ENCODE measurements around the gene MRPL11.

Gene MRPL11

DNA sequence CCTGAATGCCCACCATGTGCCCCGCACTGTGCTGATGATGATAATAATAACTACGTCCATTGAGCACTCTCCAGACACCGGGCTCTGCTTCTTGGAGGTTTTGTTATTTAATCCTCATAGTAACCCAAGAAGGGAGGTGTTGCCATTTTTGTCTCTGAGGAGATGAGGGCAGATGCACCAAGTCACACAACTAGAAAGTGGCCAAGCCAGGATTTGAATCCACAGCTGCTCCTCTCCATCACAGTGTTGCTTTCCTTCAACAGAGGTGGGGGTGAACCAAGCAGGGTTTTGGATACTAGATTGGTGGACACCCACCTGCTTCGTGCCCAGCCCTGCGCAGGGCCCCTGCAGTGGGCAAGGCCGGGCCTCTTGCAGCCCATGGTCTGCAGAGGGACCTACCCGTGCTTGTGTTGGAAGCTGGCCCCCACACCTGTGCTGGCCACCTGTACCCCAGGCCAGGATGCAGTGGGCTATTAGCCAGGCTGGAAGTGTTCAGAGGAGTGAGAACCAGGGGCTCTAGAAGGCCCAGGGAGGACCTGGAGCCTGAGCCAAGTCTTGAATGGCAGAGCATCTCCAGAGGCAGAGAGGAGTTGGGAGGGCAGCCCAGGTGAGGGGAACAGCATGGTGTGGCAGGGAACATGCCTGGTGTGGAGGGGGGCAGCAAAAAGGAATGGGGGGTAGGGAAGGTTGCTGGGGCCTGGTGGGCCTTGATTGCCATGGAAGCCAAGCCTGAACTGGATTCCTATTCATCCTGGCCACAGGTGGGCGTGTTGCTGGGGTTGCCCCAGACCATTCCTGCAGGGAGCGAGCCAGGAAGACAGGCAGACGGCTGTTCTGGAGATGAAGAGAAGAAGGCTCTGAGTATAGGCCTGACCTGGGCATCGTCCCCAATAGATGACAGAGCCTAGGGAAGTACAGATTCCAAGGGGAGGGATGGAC is 38.9 kb upstream of the MRPL11 start:
- no peaks in the 10 kb centered on the region for H3K9me3 Mint-ChIP-seq
- peak overlapping the region; percentile 73 to 93 (median 81) for H3K4me3 Mint-ChIP-seq
- no peaks in the 10 kb centered on the region for H3K27me3 Mint-ChIP-seq (ENCODE audit: low read depth)
- H3K36me3 Mint-ChIP-seq (ENCODE audit: low read depth) = no peaks in the 10 kb centered on the region
- no peak for TF ChIP-seq CTCF (IDR thresholded peaks at IDR 0.05; ENCODE audit: unreplicated experiment in 3 of 3)
- H3K4me1 Mint-ChIP-seq = peaks cover 32% of the 10 kb centered on the region
- peak overlapping the region; percentile 9 to 58 (median 49) for H3K27ac Mint-ChIP-seq

DNA sequence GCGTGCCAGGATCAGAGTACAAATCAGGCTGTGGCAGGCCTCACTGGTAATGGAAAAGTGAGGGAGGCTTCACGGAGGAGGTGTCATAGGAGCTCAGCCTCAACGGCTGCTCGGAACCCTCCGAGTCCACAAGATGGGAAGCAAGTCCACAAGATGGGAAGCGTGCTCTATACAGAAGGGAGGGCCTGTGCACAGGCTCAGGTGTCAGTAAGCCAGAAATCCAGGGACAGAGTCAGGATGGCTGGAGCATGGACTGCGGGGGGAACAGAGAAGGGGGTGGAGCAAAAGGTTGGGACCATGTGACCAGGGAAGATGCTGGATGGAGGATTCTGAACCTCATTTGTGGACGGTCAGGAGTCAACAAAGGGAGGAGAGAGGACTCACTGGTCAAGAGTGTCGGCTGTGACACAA is 38.2 kb upstream of the MRPL11 start:
- no peaks in the 10 kb centered on the region for H3K9me3 Mint-ChIP-seq
- no peaks in the 10 kb centered on the region for H3K27me3 Mint-ChIP-seq (ENCODE audit: low read depth)
- H3K4me1 Mint-ChIP-seq = peaks cover 32% of the 10 kb centered on the region
- peak overlapping the region in 2 of 3 experiments; percentile 35 to 43 for H3K27ac Mint-ChIP-seq
- TF ChIP-seq CTCF (IDR thresholded peaks at IDR 0.05; ENCODE audit: unreplicated experiment in 3 of 3) = no peak
- H3K36me3 Mint-ChIP-seq (ENCODE audit: low read depth) = no peaks in the 10 kb centered on the region
- peak overlapping the region; percentile 51 to 93 (median 63) for H3K4me3 Mint-ChIP-seq

DNA sequence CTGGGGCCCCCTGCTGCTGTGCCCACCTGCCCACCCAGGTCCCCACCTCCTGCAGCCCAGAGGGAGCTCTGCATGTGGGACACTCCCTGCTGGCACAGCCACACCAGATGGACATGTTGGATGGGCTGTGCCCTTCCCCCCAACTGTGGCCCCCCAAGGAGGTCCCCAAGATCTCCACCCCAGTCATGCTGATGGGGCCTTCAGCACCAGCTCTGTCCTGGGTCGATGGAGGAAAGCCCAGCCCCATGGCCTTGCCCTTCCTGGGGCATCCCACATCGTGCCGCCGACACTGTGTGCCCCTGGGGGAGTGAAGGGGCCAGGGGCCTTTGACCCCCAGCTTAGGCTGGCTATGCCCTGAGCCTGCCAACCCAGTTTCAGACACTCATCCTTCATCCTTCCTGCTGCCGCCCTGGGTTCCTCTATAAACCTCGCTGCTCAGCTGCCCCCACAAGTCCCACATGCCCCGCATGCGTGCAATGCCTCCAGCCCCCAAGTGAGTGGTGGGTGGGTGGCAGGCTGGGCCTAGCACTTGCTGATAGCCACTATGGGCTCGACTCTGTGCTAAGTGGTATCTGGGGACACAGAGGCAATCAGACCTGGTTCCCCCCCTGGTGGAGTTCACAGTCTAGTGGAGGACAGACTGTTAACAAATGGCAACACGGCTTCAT is 37.7 kb upstream of the MRPL11 start:
- Mint-ChIP-seq H3K36me3 (ENCODE audit: low read depth) (no peaks in the 10 kb centered on the region), H3K27me3 (ENCODE audit: low read depth) (no peaks in the 10 kb centered on the region), H3K4me3 (peak overlapping the region; percentile 51 to 93 (median 63)), H3K4me1 (peaks cover 32% of the 10 kb centered on the region), H3K27ac (peak overlapping the region in 2 of 3 experiments; percentile 35 to 43), H3K9me3 (no peaks in the 10 kb centered on the region)
- TF ChIP-seq CTCF (IDR thresholded peaks at IDR 0.05; ENCODE audit: unreplicated experiment in 3 of 3) = no peak

GRCh38 chr11:66475349-66476172 is 36.9 kb upstream of the MRPL11 start:
- no peak overlapping the region for H3K4me3 Mint-ChIP-seq
- H3K36me3 Mint-ChIP-seq (ENCODE audit: low read depth) = no peaks in the 10 kb centered on the region
- no peak for TF ChIP-seq CTCF (IDR thresholded peaks at IDR 0.05; ENCODE audit: unreplicated experiment in 3 of 3)
- H3K27ac Mint-ChIP-seq = no peak overlapping the region
- no peaks in the 10 kb centered on the region for H3K9me3 Mint-ChIP-seq
- H3K4me1 Mint-ChIP-seq = peaks cover 32% of the 10 kb centered on the region
- H3K27me3 Mint-ChIP-seq (ENCODE audit: low read depth) = no peaks in the 10 kb centered on the region

- no peak overlapping the region for H3K27ac Mint-ChIP-seq
- H3K9me3 Mint-ChIP-seq = no peaks in the 10 kb centered on the region
- no peak for TF ChIP-seq CTCF (IDR thresholded peaks at IDR 0.05; ENCODE audit: unreplicated experiment in 3 of 3)
- H3K4me1 Mint-ChIP-seq = peaks cover 24% of the 10 kb centered on the region
- peaks cover 5% of the 10 kb centered on the region for H3K36me3 Mint-ChIP-seq (ENCODE audit: low read depth)
- no peak overlapping the region for H3K4me3 Mint-ChIP-seq
- H3K27me3 Mint-ChIP-seq (ENCODE audit: low read depth) = no peaks in the 10 kb centered on the region
Measured at GRCh38 chr11:66473608-66474515, 35.2 kb upstream of the MRPL11 start.
